ENCODE data around the gene PDYN. TPM values are rescaled to one million over a fixed set of nuclear protein-coding genes. Genes with fewer than 3 reads are reported as not detected.

The PDYN gene
- total RNA-seq, 1 experiment from 2014 or later, result not detected

GRCh38 chr20:2026004-2026403 is 32.1 kb upstream of the PDYN start:
- peaks cover 51% of the 10 kb centered on the region for H3K27me3 ChIP-seq (replicated peaks; ENCODE audit: insufficient read depth, low read depth, low read length, poor library complexity)
- H3K4me1 ChIP-seq (ENCODE audit: insufficient read depth, low read length, poor library complexity, severe bottlenecking), result no peaks in the 10 kb centered on the region
- no peak for DNase-seq (ENCODE audit: low spot score)
- no peak overlapping the region for H3K4me3 ChIP-seq (ENCODE audit: low read depth, low read length, poor library complexity, severe bottlenecking)
- no peaks in the 10 kb centered on the region for H3K36me3 ChIP-seq (ENCODE audit: insufficient read depth, low read length, poor library complexity, severe bottlenecking)
- POLR2A ChIA-PET (ENCODE audit: low non-redundant PET), result no interaction called here
- H3K27ac ChIP-seq (ENCODE audit: low read depth, low read length, poor library complexity, severe bottlenecking), result no peak overlapping the region
- TF ChIP-seq EZH2 (IDR thresholded peaks at IDR 0.05; ENCODE audit: borderline replicate concordance, low read depth, low read length, poor library complexity, severe bottlenecking), result no peak
- no peak for TF ChIP-seq CTCF (conservative IDR thresholded peaks at IDR 0.05; ENCODE audit: low read depth, low read length)
- BruUV-seq (replicated peaks), result no TSS peak
- intact Hi-C loops (cut with micrococcal nuclease; ENCODE audit: unreplicated experiment), result no loop called here
- CTCF ChIA-PET, result no interaction called here
- H3K9me3 ChIP-seq (ENCODE audit: low read depth, low read length, poor library complexity, severe bottlenecking), result no peaks in the 10 kb centered on the region

GRCh38 chr20:2023151-2023550 is 29.3 kb upstream of the PDYN start:
- ChIA-PET CTCF (no interaction called here), POLR2A (ENCODE audit: low non-redundant PET) (no interaction called here)
- Histone ChIP-seq H3K27me3 (replicated peaks; ENCODE audit: insufficient read depth, low read depth, low read length, poor library complexity) (peaks cover 65% of the 10 kb centered on the region), H3K4me1 (ENCODE audit: insufficient read depth, low read length, poor library complexity, severe bottlenecking) (no peaks in the 10 kb centered on the region), H3K36me3 (ENCODE audit: insufficient read depth, low read length, poor library complexity, severe bottlenecking) (no peaks in the 10 kb centered on the region), H3K9me3 (ENCODE audit: low read depth, low read length, poor library complexity, severe bottlenecking) (no peaks in the 10 kb centered on the region), H3K27ac (ENCODE audit: low read depth, low read length, poor library complexity, severe bottlenecking) (no peak overlapping the region), H3K4me3 (ENCODE audit: low read depth, low read length, poor library complexity, severe bottlenecking) (no peak overlapping the region)
- TF ChIP-seq EZH2 (IDR thresholded peaks at IDR 0.05; ENCODE audit: borderline replicate concordance, low read depth, low read length, poor library complexity, severe bottlenecking), result no peak
- TF ChIP-seq CTCF (conservative IDR thresholded peaks at IDR 0.05; ENCODE audit: low read depth, low read length), result no peak
- BruUV-seq (replicated peaks), result no TSS peak
- DNase-seq (ENCODE audit: low spot score), result no peak
- intact Hi-C loops (cut with micrococcal nuclease; ENCODE audit: unreplicated experiment), result no loop called here

GRCh38 chr20:2022163-2022562 is 28.3 kb upstream of the PDYN start:
- Histone ChIP-seq H3K4me3 (ENCODE audit: low read depth, low read length, poor library complexity, severe bottlenecking) (no peak overlapping the region), H3K27me3 (replicated peaks; ENCODE audit: insufficient read depth, low read depth, low read length, poor library complexity) (peaks cover 74% of the 10 kb centered on the region), H3K9me3 (ENCODE audit: low read depth, low read length, poor library complexity, severe bottlenecking) (no peaks in the 10 kb centered on the region), H3K4me1 (ENCODE audit: insufficient read depth, low read length, poor library complexity, severe bottlenecking) (no peaks in the 10 kb centered on the region), H3K36me3 (ENCODE audit: insufficient read depth, low read length, poor library complexity, severe bottlenecking) (no peaks in the 10 kb centered on the region), H3K27ac (ENCODE audit: low read depth, low read length, poor library complexity, severe bottlenecking) (no peak overlapping the region)
- ChIA-PET POLR2A (ENCODE audit: low non-redundant PET) (no interaction called here), CTCF (no interaction called here)
- no TSS peak for BruUV-seq (replicated peaks)
- intact Hi-C loops (cut with micrococcal nuclease; ENCODE audit: unreplicated experiment), result no loop called here
- TF ChIP-seq CTCF (conservative IDR thresholded peaks at IDR 0.05; ENCODE audit: low read depth, low read length) (no peak), EZH2 (IDR thresholded peaks at IDR 0.05; ENCODE audit: borderline replicate concordance, low read depth, low read length, poor library complexity, severe bottlenecking) (no peak)
- no peak for DNase-seq (ENCODE audit: low spot score)
